MCF 10A (cell line): ENCODE data around the gene TCIRG1. TPM values are rescaled to one million over a fixed set of nuclear protein-coding genes. Genes with fewer than 3 reads are reported as not detected.

ENCODE experiments used
- BruUV-seq: library from RNA; stranded (reverse); fragments of 400-500 nt; replicated peaks from 2 replicates; lab custom pipeline; 2021; lab: Mats Ljungman, UMichigan
- CTCF ChIA-PET: fragments of 300-600 bp; sonication (Branson Sonifier 250); formaldehyde crosslinking; extraction: SDS; loops from one replicate; lab custom pipeline; 2021; ENCODE audit warnings: antibody characterized with exemption, inconsistent platforms; lab: Yijun Ruan, JAX
- POLR2A ChIA-PET: fragments of 300-600, 350-650 bp; sonication (Branson Sonifier 250); formaldehyde crosslinking; extraction: SDS; loops from one replicate; lab custom pipeline; 2020; ENCODE audit warnings: antibody characterized with exemption, inconsistent platforms; lab: Yijun Ruan, JAX
- DNase-seq: peaks from one replicate; pipeline ENCODE4 v3.0.0-alpha.2; 2018; ENCODE audit not compliant: unreplicated experiment
- H3K27ac Mint-ChIP-seq: one replicate; pipeline ENCODE4 v1.8.0; 2022; ENCODE audit warnings: mild to moderate bottlenecking, low read depth, mixed read lengths; ENCODE audit not compliant: unreplicated experiment
- H3K27me3 Mint-ChIP-seq: one replicate; pipeline ENCODE4 v1.8.0; 2022; ENCODE audit warnings: mixed read lengths; ENCODE audit not compliant: insufficient read depth, unreplicated experiment
- H3K36me3 Mint-ChIP-seq: one replicate; pipeline ENCODE4 v1.8.0; 2022; ENCODE audit warnings: mild to moderate bottlenecking, moderate library complexity, mixed read lengths; ENCODE audit not compliant: insufficient read depth, unreplicated experiment
- H3K4me1 Mint-ChIP-seq: one replicate; pipeline ENCODE4 v1.8.0; 2022; ENCODE audit warnings: mixed read lengths; ENCODE audit not compliant: insufficient read depth, unreplicated experiment
- H3K4me3 Mint-ChIP-seq: one replicate; pipeline ENCODE4 v1.8.0; 2022; ENCODE audit warnings: mild to moderate bottlenecking, moderate library complexity, mixed read lengths; ENCODE audit not compliant: unreplicated experiment
- H3K9me3 Mint-ChIP-seq: one replicate; pipeline ENCODE4 v1.8.0; 2022; ENCODE audit warnings: mixed read lengths; ENCODE audit not compliant: unreplicated experiment
- CTCF ChIP-seq: fragments of 200-600 bp; IDR thresholded peaks from one replicate; pipeline ENCODE4 v1.8.0; 2022; ENCODE audit warnings: antibody characterized with exemption, mild to moderate bottlenecking; ENCODE audit not compliant: unreplicated experiment
- intact Hi-C: fragments of 100-400 bp; cut with micrococcal nuclease; formaldehyde crosslinking; loops from 2 replicates; pipeline ENCODE4 v1.14.1; 2022
- total RNA-seq: library from RNA; stranded (reverse); gene quantifications from 2 replicates; pipeline ENCODE4 v1.2.3, GENCODE V29; 2022

TCIRG1 gene
- total RNA-seq, 1 experiment from 2014 or later = 12.3 TPM

GRCh38 chr11:68018730-68019190 lies 20.1 kb upstream of the TCIRG1 start:
- Mint-ChIP-seq H3K4me1 (peaks cover 58% of the 10 kb centered on the region), H3K27me3 (no peaks in the 10 kb centered on the region), H3K36me3 (peaks cover 66% of the 10 kb centered on the region), H3K27ac (no peak overlapping the region), H3K4me3 (no peak overlapping the region), H3K9me3 (no peaks in the 10 kb centered on the region)
- TF ChIP-seq CTCF = no peak
- BruUV-seq = no TSS peak
- ChIA-PET POLR2A (interaction anchor here (1.0 to 6.4 kb wide), 2 partner anchors 9 to 12 kb away, joined by 3 to 46 read pairs; partner anchors contain the start of gene ALDH3B1), CTCF (interaction anchor here (0.6 to 4.1 kb wide), 3 partner anchors 8 to 279 kb away, joined by 3 to 34 read pairs (median 4); partner anchors contain the start of gene ALDH3B1)
- intact Hi-C loops = no loop called here
- no peak for DNase-seq

- ChIA-PET POLR2A (interaction anchor here (0.6 to 6.4 kb wide), 3 partner anchors 10 to 666 kb away, joined by 3 to 46 read pairs (median 3); partner anchors contain the start of genes ALDH3B1 and POLD4), CTCF (interaction anchor here (0.6 to 4.1 kb wide), 2 partner anchors 9 to 279 kb away, joined by 4 to 34 read pairs; partner anchors contain the start of gene ALDH3B1)
- intact Hi-C loops = no loop called here
- Mint-ChIP-seq H3K4me1 (peaks cover 51% of the 10 kb centered on the region), H3K27ac (no peak overlapping the region), H3K36me3 (peaks cover 73% of the 10 kb centered on the region), H3K9me3 (no peaks in the 10 kb centered on the region), H3K27me3 (no peaks in the 10 kb centered on the region), H3K4me3 (no peak overlapping the region)
- BruUV-seq = no TSS peak
- no peak for DNase-seq
- TF ChIP-seq CTCF = no peak
Measured at GRCh38 chr11:68019486-68019885, 19.3 kb upstream of the TCIRG1 start.

GRCh38 chr11:68020575-68020974 lies 18.2 kb upstream of the TCIRG1 start:
- H3K27ac Mint-ChIP-seq = peak overlapping the region; percentile 92
- TF ChIP-seq CTCF = peak; percentile 25
- intact Hi-C loops = no loop called here
- DNase-seq = peak; percentile 90
- H3K4me3 Mint-ChIP-seq = no peak overlapping the region
- ChIA-PET POLR2A (interaction anchor here (0.6 to 6.4 kb wide), 4 partner anchors 11 to 334 kb away, joined by 3 to 46 read pairs (median 3); partner anchors contain the start of gene ALDH3B1), CTCF (interaction anchor here (0.6 to 4.1 kb wide), 7 partner anchors 9 to 365 kb away, joined by 3 to 34 read pairs (median 3); partner anchors contain the start of gene ALDH3B1)
- H3K36me3 Mint-ChIP-seq = peaks cover 70% of the 10 kb centered on the region
- H3K27me3 Mint-ChIP-seq = no peaks in the 10 kb centered on the region
- no TSS peak for BruUV-seq
- peaks cover 44% of the 10 kb centered on the region for H3K4me1 Mint-ChIP-seq
- no peaks in the 10 kb centered on the region for H3K9me3 Mint-ChIP-seq

GRCh38 chr11:68021167-68021787 lies 17.5 kb upstream of the TCIRG1 start:
- BruUV-seq = no TSS peak
- Mint-ChIP-seq H3K9me3 (no peaks in the 10 kb centered on the region), H3K27me3 (no peaks in the 10 kb centered on the region), H3K27ac (peak overlapping the region; percentile 92), H3K4me1 (peaks cover 40% of the 10 kb centered on the region), H3K4me3 (no peak overlapping the region), H3K36me3 (peaks cover 74% of the 10 kb centered on the region)
- POLR2A ChIA-PET = interaction anchor here (1.1 to 6.4 kb wide), 3 partner anchors 9 to 152 kb away, joined by 3 to 46 read pairs (median 5); partner anchors contain the start of genes ALDH3B1 and NDUFS8
- CTCF ChIA-PET = interaction anchor here (0.6 to 4.1 kb wide), 6 partner anchors 11 to 430 kb away, joined by 3 to 34 read pairs (median 3); partner anchors contain the start of gene ALDH3B1
- TF ChIP-seq CTCF = peak; percentile 50
- DNase-seq = peak; percentile 73
- intact Hi-C loops = loop anchor here (1.0 kb wide), 1 partner anchor 12 kb away; no protein-coding TSS in a partner anchor
